H1 (cell line): Measurements from ENCODE around the gene VIPR2. TPM values are rescaled to one million over a fixed set of nuclear protein-coding genes. Genes with fewer than 3 reads are reported as not detected.
A peak's percentile ranks its signal among the peaks of the same experiment; 100 is the strongest.

Experiments used
- CTCF ChIA-PET: fragments of 300-600 bp; sonication (Branson Sonifier 250); formaldehyde crosslinking; loops from one replicate; lab custom pipeline; 2021; ENCODE audit not compliant: partially characterized antibody; lab: Charles Lee
- POLR2A ChIA-PET: fragments of 300-600 bp; sonication (Branson Sonifier 250); formaldehyde crosslinking; loops from one replicate; lab custom pipeline; 2021; ENCODE audit warnings: inconsistent platforms; ENCODE audit not compliant: partially characterized antibody; lab: Charles Lee
- DNase-seq, 2 experiments: peaks; one replicate each; pipeline versions ENCODE4 v3.0.0 to v3.0.0-alpha.2; 2010 to 2022; ENCODE audit warnings: low spot score in 2 of 2, low read depth in 1 of 2, mixed read lengths in 1 of 2
- FAIRE-seq: peaks from 2 replicates; lab custom pipeline; 2011; peaks lifted over from hg19 to GRCh38; lab: Jason Lieb, UNC
- H2AFZ ChIP-seq: 2 replicates; pipeline ENCODE4 v1.8.1; 2012; ENCODE audit warnings: low read length, inconsistent platforms
- H2AK5ac ChIP-seq: 2 replicates; pipeline ENCODE4 v1.6.1; 2013; ENCODE audit warnings: low read depth, low read length
- H2BK120ac ChIP-seq: replicated peaks from 2 replicates; pipeline ENCODE3; 2013; ENCODE audit warnings: low read depth, low read length, inconsistent platforms
- H2BK12ac ChIP-seq: 2 replicates; pipeline ENCODE4 v1.6.1; 2013; ENCODE audit warnings: low read depth, low read length
- H2BK15ac ChIP-seq: 2 replicates; pipeline ENCODE4 v1.6.1; 2013; ENCODE audit warnings: low read length
- H2BK20ac ChIP-seq: 2 replicates; pipeline ENCODE4 v1.6.1; 2013; ENCODE audit warnings: low read length
- H2BK5ac ChIP-seq: 2 replicates; pipeline ENCODE4 v1.6.1; 2013; ENCODE audit warnings: low read depth, low read length
- H3K14ac ChIP-seq: 2 replicates; pipeline ENCODE4 v1.6.1; 2013; ENCODE audit warnings: inconsistent platforms; ENCODE audit not compliant: insufficient read length
- H3K18ac ChIP-seq: 2 replicates; pipeline ENCODE4 v1.6.1; 2013; ENCODE audit warnings: low read length; ENCODE audit errors: extremely low read depth
- H3K23ac ChIP-seq: 2 replicates; pipeline ENCODE4 v1.6.1; 2013; ENCODE audit warnings: inconsistent platforms; ENCODE audit not compliant: insufficient read length
- H3K23me2 ChIP-seq: 2 replicates; pipeline ENCODE4 v1.6.1; 2013; ENCODE audit warnings: low read depth, low read length
- H3K27ac ChIP-seq: 2 replicates; pipeline ENCODE4 v1.6.1; 2011; ENCODE audit warnings: low read depth, low read length, inconsistent platforms
- H3K27me3 ChIP-seq, 4 experiments: replicated peaks in 1 of 4; 1 replicate in 1 of 4; 2 replicates in 3 of 4; pipeline versions ENCODE4 v1.6.1 to v1.8.1; 2011 to 2013; ENCODE audit warnings: low read length in 3 of 4, mild to moderate bottlenecking in 3 of 4, inconsistent platforms in 2 of 4, mixed read lengths in 2 of 4, moderate library complexity in 1 of 4; ENCODE audit not compliant: control insufficient read depth in 3 of 4, insufficient read depth in 3 of 4; ENCODE audit errors: extremely low read depth in 1 of 4
- H3K36me3 ChIP-seq, 4 experiments: 2 replicates each; pipeline versions ENCODE4 v1.6.1 to v1.8.1; 2011 to 2013; ENCODE audit warnings: mild to moderate bottlenecking in 4 of 4, low read length in 3 of 4, moderate library complexity in 2 of 4, control low read depth in 1 of 4, inconsistent platforms in 1 of 4; ENCODE audit not compliant: insufficient read depth in 4 of 4, control insufficient read depth in 2 of 4
- H3K4ac ChIP-seq: replicated peaks from 2 replicates; pipeline ENCODE3; 2013; ENCODE audit warnings: low read length, low read depth, mixed read lengths, inconsistent platforms; ENCODE audit not compliant: insufficient read length
- H3K4me1 ChIP-seq, 4 experiments: replicated peaks in 1 of 4; 1 replicate in 1 of 4; 2 replicates in 3 of 4; pipeline versions ENCODE4 v1.6.1 to v1.8.1; 2011 to 2013; ENCODE audit warnings: low read length in 3 of 4, inconsistent platforms in 2 of 4, mixed read lengths in 1 of 4; ENCODE audit not compliant: insufficient read depth in 4 of 4, control insufficient read depth in 3 of 4
- H3K4me2 ChIP-seq, 2 experiments: 2 replicates each; pipeline versions ENCODE4 v1.6.1 to v1.8.1; 2011 to 2013; ENCODE audit warnings: low read depth in 2 of 2, low read length in 2 of 2, control low read depth in 1 of 2, inconsistent platforms in 1 of 2, mild to moderate bottlenecking in 1 of 2; ENCODE audit not compliant: insufficient read depth in 1 of 2
- H3K4me3 ChIP-seq, 4 experiments: fragments of 200-600, 300-600 bp in 1 of 4; sonication (generic), shearing (Covaris generic), sonication (Bioruptor Twin) in 1 of 4; 2 replicates each; pipeline versions ENCODE4 v1.5.1 to v1.8.1; 2011 to 2016; ENCODE audit warnings: low read length in 4 of 4, low read depth in 3 of 4, control low read depth in 2 of 4, inconsistent platforms in 2 of 4, mild to moderate bottlenecking in 2 of 4, mixed read lengths in 1 of 4, moderate library complexity in 1 of 4; ENCODE audit not compliant: insufficient read depth in 2 of 4; ENCODE audit errors: extremely low read depth in 1 of 4
- H3K56ac ChIP-seq: replicated peaks from 2 replicates; pipeline ENCODE3; 2013; ENCODE audit warnings: low read depth, mild to moderate bottlenecking, mixed read lengths, low read length, inconsistent platforms; ENCODE audit not compliant: insufficient read length
- H3K79me1 ChIP-seq: 2 replicates; pipeline ENCODE4 v1.6.1; 2013; ENCODE audit warnings: low read depth, low read length, control low read depth
- H3K79me2 ChIP-seq, 2 experiments: 2 replicates each; pipeline versions ENCODE4 v1.6.1 to v1.8.1; 2012 to 2013; ENCODE audit warnings: low read length in 2 of 2, mild to moderate bottlenecking in 2 of 2, inconsistent platforms in 1 of 2; ENCODE audit not compliant: insufficient read depth in 2 of 2, control insufficient read depth in 1 of 2
- H3K9ac ChIP-seq, 4 experiments: replicated peaks in 1 of 4; 1 replicate in 1 of 4; 2 replicates in 3 of 4; pipeline versions ENCODE4 v1.6.1 to v1.8.1; 2011 to 2013; ENCODE audit warnings: low read depth in 3 of 4, low read length in 3 of 4, control low read depth in 2 of 4, mild to moderate bottlenecking in 2 of 4, moderate library complexity in 2 of 4, inconsistent platforms in 1 of 4; ENCODE audit errors: extremely low read depth in 1 of 4
- H3K9me3 ChIP-seq, 2 experiments: 2 replicates each; pipeline versions ENCODE4 v1.6.1 to v1.8.1; 2012 to 2013; ENCODE audit warnings: mild to moderate bottlenecking in 2 of 2, moderate library complexity in 2 of 2, control low read depth in 1 of 2, inconsistent platforms in 1 of 2, low read depth in 1 of 2, low read length in 1 of 2, mixed read lengths in 1 of 2; ENCODE audit not compliant: insufficient read depth in 2 of 2
- H4K20me1 ChIP-seq, 2 experiments: replicated peaks in 1 of 2; 2 replicates each; pipeline versions ENCODE3 to v1.8.1; 2011 to 2013; ENCODE audit warnings: inconsistent platforms in 2 of 2, low read length in 2 of 2, mild to moderate bottlenecking in 1 of 2; ENCODE audit not compliant: insufficient read depth in 2 of 2, control insufficient read depth in 1 of 2
- H4K5ac ChIP-seq: 2 replicates; pipeline ENCODE4 v1.6.1; 2013; ENCODE audit warnings: low read length, low read depth, mixed read lengths, inconsistent platforms; ENCODE audit not compliant: insufficient read length
- H4K8ac ChIP-seq: 2 replicates; pipeline ENCODE4 v1.8.0; 2013; ENCODE audit warnings: mild to moderate bottlenecking, moderate library complexity, low read length, inconsistent platforms; ENCODE audit not compliant: insufficient read depth; ENCODE audit errors: extremely low read depth
- H4K91ac ChIP-seq: replicated peaks from 2 replicates; pipeline ENCODE3; 2013; ENCODE audit warnings: low read length, mixed read lengths, inconsistent platforms; ENCODE audit not compliant: insufficient read length
- CBX5 ChIP-seq: fragments of 300-800, 300-1000 bp; sonication (generic); IDR thresholded peaks from 2 replicates; pipeline ENCODE4 v1.7.1; 2016; ENCODE audit warnings: antibody characterized with exemption, low read length, low read depth
- E2F6 ChIP-seq: IDR thresholded peaks from 2 replicates; pipeline ENCODE4 v1.6.1; 2012; ENCODE audit warnings: inconsistent platforms
- USF2 ChIP-seq: IDR thresholded peaks from 2 replicates; pipeline ENCODE4 v1.6.1; 2011; ENCODE audit warnings: low read length, improper control_type of control experiment
- WGBS, 2 experiments: shearing (Covaris generic) in 1 of 2; methylation state at CpG; one replicate each; pipeline versions ENCODE4 v1.1.6 to v1.1.7; 2013 to 2015; ENCODE audit warnings: low lambda C conversion rate in 2 of 2, mixed read lengths in 2 of 2, inconsistent platforms in 1 of 2, low coverage in 1 of 2, missing lambda C conversion rate in 1 of 2; ENCODE audit not compliant: insufficient replicate concordance in 2 of 2, insufficient coverage in 1 of 2, insufficient read length in 1 of 2; ENCODE audit errors: extremely low coverage in 1 of 2, missing lambda C conversion rate in 1 of 2; 5-methylcytosine and 5-hydroxymethylcytosine counted together
- polyA plus RNA-seq, 7 experiments: library from polyadenylated mRNA; depleted of rRNA in 3 of 7; stranded (reverse) in 5 of 7; unstranded in 2 of 7; fragments of >200 nt in 5 of 7; fragments of 200-250 nt in 2 of 7; gene quantifications; 1 replicate in 5 of 7; 2 replicates in 1 of 7; 4 replicates in 1 of 7; pipeline versions ENCODE4 v1.2.1 to v1.2.3, GENCODE V29; 2011 to 2013; ENCODE audit warnings: missing spikeins in 2 of 7, mixed read lengths in 2 of 7
- total RNA-seq: library from RNA; stranded (reverse); fragmentation: NEBNext Ultra II Directional; extraction: Animal tissue kit (Norgen Biotek cat#: 25700); gene quantifications from 2 replicates; pipeline ENCODE4 v1.2.1, GENCODE V29; 2021

VIPR2 gene
- total and polyA plus RNA-seq, 2 of the 8 experiments (the other 6 are each of a cell fraction or from before 2014, with no cell fraction given): 2.4 to 6.3 TPM

- Histone ChIP-seq H3K56ac (no peak overlapping the region), H3K79me2 (no peaks in the 10 kb centered on the region), H3K4me1 (peaks cover 1 to 5% (median 3%) of the 10 kb centered on the region in 4 experiments; a peak in 3 of 7 replicates), H3K23me2 (peaks cover 5% of the 10 kb centered on the region; the same call in 1 of the 2 replicates), H3K18ac (no peak overlapping the region), H3K27ac (no peak overlapping the region), H2BK15ac (no peak overlapping the region), H2AFZ (no peak overlapping the region), H3K4ac (no peak overlapping the region), H3K4me3 (no peak overlapping the region), H4K5ac (no peak overlapping the region), H3K79me1 (no peaks in the 10 kb centered on the region), H2AK5ac (no peak overlapping the region), H3K27me3 (no peaks in the 10 kb centered on the region), H3K4me2 (no peak overlapping the region), H3K9ac (no peak overlapping the region), H2BK120ac (no peak overlapping the region), H3K14ac (no peak overlapping the region), H2BK12ac (0 out of 2 replicates have a peak overlapping the region, but pooled peaks have one; percentile 39), H3K36me3 (no peaks in the 10 kb centered on the region), H4K8ac (no peak overlapping the region), H4K20me1 (no peaks in the 10 kb centered on the region), H4K91ac (no peak overlapping the region), H2BK20ac (0 out of 2 replicates have a peak overlapping the region, but pooled peaks have one; percentile 32), H2BK5ac (no peak overlapping the region), H3K23ac (no peak overlapping the region), H3K9me3 (no peaks in the 10 kb centered on the region; a peak in 1 of 4 replicates)
- ChIA-PET CTCF (interaction anchor here (1.1 to 2.0 kb wide), 4 partner anchors 10 to 37 kb away, joined by 4 to 10 read pairs (median 5); no protein-coding TSS in a partner anchor), POLR2A (no interaction called here)
- DNase-seq (no peak), FAIRE-seq (no peak)
- TF ChIP-seq USF2: no peak
- no peak for TF ChIP-seq E2F6
- no peak for TF ChIP-seq CBX5
- 78% methylated on average over 5 of the region's 9 CpGs; no CpG with 5 or more reads in 1 of the 2 experiments for WGBS, 2 experiments
Observed at GRCh38 chr7:159013825-159014289, 130.8 kb downstream of the VIPR2 start.
